DOHH2 (cell line): ENCODE results near the gene MISP.

Experiments
- H3F3A ChIP-seq: fragments of 200-600 bp; sonication (generic), shearing (Covaris generic); 2 replicates; pipeline ENCODE4 v1.6.0; 2016; ENCODE audit warnings: antibody characterized with exemption, mild to moderate bottlenecking; ENCODE audit not compliant: control insufficient read depth, insufficient read depth
- H3K27ac ChIP-seq: fragments of 200-600 bp; sonication (generic); 2 replicates; pipeline ENCODE4 v1.5.1; 2014; ENCODE audit warnings: low read depth, mild to moderate bottlenecking, low read length, moderate library complexity
- H3K27me3 ChIP-seq: fragments of 200-600 bp; sonication (generic); 2 replicates; pipeline ENCODE4 v1.6.1; 2014; ENCODE audit warnings: mild to moderate bottlenecking, low read length, mixed read lengths; ENCODE audit not compliant: control insufficient read depth
- H3K36me3 ChIP-seq: fragments of 200-600 bp; sonication (generic); 2 replicates; pipeline ENCODE4 v1.6.1; 2014; ENCODE audit warnings: mild to moderate bottlenecking, low read length, moderate library complexity, mixed read lengths; ENCODE audit not compliant: control insufficient read depth
- H3K4me1 ChIP-seq: fragments of 200-600 bp; sonication (generic); 2 replicates; pipeline ENCODE4 v1.6.1; 2014; ENCODE audit warnings: mild to moderate bottlenecking, low read length, mixed read lengths; ENCODE audit not compliant: control insufficient read depth
- H3K4me2 ChIP-seq: fragments of 200-600 bp; sonication (generic); 2 replicates; pipeline ENCODE4 v1.6.0; 2014; ENCODE audit warnings: mild to moderate bottlenecking, low read length, moderate library complexity
- H3K4me3 ChIP-seq: fragments of 200-600 bp; sonication (generic); 2 replicates; pipeline ENCODE4 v1.5.1; 2014; ENCODE audit warnings: mild to moderate bottlenecking, low read length, mixed read lengths
- H3K79me2 ChIP-seq: fragments of 200-600 bp; sonication (generic); 2 replicates; pipeline ENCODE4 v1.6.1; 2014; ENCODE audit warnings: mild to moderate bottlenecking, low read length, mixed read lengths; ENCODE audit not compliant: control insufficient read depth
- H3K9me2 ChIP-seq: fragments of 200-600 bp; sonication (generic); replicated peaks from 2 replicates; pipeline ENCODE4 v1.6.1; 2014; ENCODE audit warnings: mild to moderate bottlenecking, low read length, mixed read lengths; ENCODE audit not compliant: control insufficient read depth
- H3K9me3 ChIP-seq: fragments of 200-600 bp; sonication (generic); 2 replicates; pipeline ENCODE4 v1.6.1; 2014; ENCODE audit warnings: antibody characterized with exemption, low read length, mixed read lengths; ENCODE audit not compliant: control insufficient read depth, insufficient read depth
- H4K20me1 ChIP-seq: fragments of 200-600 bp; sonication (generic); 2 replicates; pipeline ENCODE4 v1.6.0; 2014; ENCODE audit warnings: low read depth, mild to moderate bottlenecking, antibody characterized with exemption, low read length, moderate library complexity; ENCODE audit not compliant: control insufficient read depth, insufficient read depth
- CTCF ChIP-seq: fragments of 200-600 bp; sonication (generic); IDR thresholded peaks from one replicate; pipeline ENCODE4 v1.5.1; 2014; ENCODE audit warnings: antibody characterized with exemption, mild to moderate bottlenecking, low read depth, low read length; ENCODE audit not compliant: poor library complexity, severe bottlenecking
- EZH2phosphoT487 ChIP-seq: fragments of 200-600 bp; sonication (generic); IDR thresholded peaks from 2 replicates; pipeline ENCODE4 v1.6.1; 2017; ENCODE audit warnings: borderline replicate concordance, mild to moderate bottlenecking, antibody characterized with exemption, low read length, moderate library complexity, mixed read lengths

Gene MISP

GRCh38 chr19:776549-776948 is 25.6 kb downstream of the MISP start:
- Histone ChIP-seq H3F3A (no peaks in the 10 kb centered on the region), H3K79me2 (no peaks in the 10 kb centered on the region), H4K20me1 (no peaks in the 10 kb centered on the region), H3K4me2 (no peak overlapping the region), H3K36me3 (no peaks in the 10 kb centered on the region), H3K9me2 (no peaks in the 10 kb centered on the region), H3K4me3 (no peak overlapping the region), H3K4me1 (no peaks in the 10 kb centered on the region), H3K27ac (no peak overlapping the region), H3K9me3 (no peaks in the 10 kb centered on the region), H3K27me3 (no peaks in the 10 kb centered on the region)
- TF ChIP-seq CTCF (no peak), EZH2phosphoT487 (no peak)

GRCh38 chr19:778910-779653 is 28.2 kb downstream of the MISP start:
- H4K20me1 ChIP-seq, result no peaks in the 10 kb centered on the region
- no peak for TF ChIP-seq EZH2phosphoT487
- TF ChIP-seq CTCF, result no peak
- no peak overlapping the region for H3K4me3 ChIP-seq
- H3K27ac ChIP-seq, result no peak overlapping the region
- H3K79me2 ChIP-seq, result no peaks in the 10 kb centered on the region
- no peaks in the 10 kb centered on the region for H3K9me2 ChIP-seq
- no peaks in the 10 kb centered on the region for H3K9me3 ChIP-seq
- no peaks in the 10 kb centered on the region for H3K27me3 ChIP-seq
- no peaks in the 10 kb centered on the region for H3F3A ChIP-seq
- no peaks in the 10 kb centered on the region for H3K4me1 ChIP-seq
- H3K4me2 ChIP-seq, result no peak overlapping the region
- no peaks in the 10 kb centered on the region for H3K36me3 ChIP-seq

GRCh38 chr19:780935-781334 is 30.0 kb downstream of the MISP start:
- no peaks in the 10 kb centered on the region for H3K36me3 ChIP-seq
- H4K20me1 ChIP-seq, result no peaks in the 10 kb centered on the region
- no peaks in the 10 kb centered on the region for H3F3A ChIP-seq
- H3K4me3 ChIP-seq, result no peak overlapping the region
- H3K27ac ChIP-seq, result no peak overlapping the region
- H3K9me2 ChIP-seq, result no peaks in the 10 kb centered on the region
- no peaks in the 10 kb centered on the region for H3K4me1 ChIP-seq
- no peaks in the 10 kb centered on the region for H3K9me3 ChIP-seq
- no peaks in the 10 kb centered on the region for H3K27me3 ChIP-seq
- H3K79me2 ChIP-seq, result no peaks in the 10 kb centered on the region
- no peak overlapping the region for H3K4me2 ChIP-seq
- TF ChIP-seq EZH2phosphoT487 (no peak), CTCF (no peak)
